ENCODE data around the gene HSDL2.

The HSDL2 gene

GRCh38 chr9:112443200-112443599 is 63.3 kb downstream of the HSDL2 start:
- ATAC-seq, result peak; percentile 40; the same call in 2 of the 3 replicates
- TF ChIP-seq OSR1 (CRISPR knock-in tag; IDR thresholded peaks at IDR 0.05) (no peak), SNAI2 (CRISPR knock-in tag; IDR thresholded peaks at IDR 0.05) (no peak), ISL1 (CRISPR knock-in tag; IDR thresholded peaks at IDR 0.05) (no peak), CSRNP3 (CRISPR knock-in tag; IDR thresholded peaks at IDR 0.05) (no peak), ZC3H10 (CRISPR knock-in tag; IDR thresholded peaks at IDR 0.05) (no peak), ZNF565 (CRISPR knock-in tag; conservative IDR thresholded peaks at IDR 0.05; ENCODE audit: low read depth) (no peak), BACH2 (CRISPR knock-in tag; IDR thresholded peaks at IDR 0.05; ENCODE audit: borderline replicate concordance) (no peak), TCF4 (CRISPR knock-in tag; IDR thresholded peaks at IDR 0.05; ENCODE audit: borderline replicate concordance) (no peak), ZNF70 (CRISPR knock-in tag; IDR thresholded peaks at IDR 0.05) (no peak), RARB (CRISPR knock-in tag; IDR thresholded peaks at IDR 0.05) (no peak), ZFP30 (CRISPR knock-in tag; IDR thresholded peaks at IDR 0.05) (no peak), POU6F1 (CRISPR knock-in tag; IDR thresholded peaks at IDR 0.05; ENCODE audit: borderline replicate concordance, low read depth) (no peak), CSDC2 (CRISPR knock-in tag; IDR thresholded peaks at IDR 0.05) (no peak), GLIS3 (CRISPR knock-in tag; IDR thresholded peaks at IDR 0.05) (no peak), PATZ1 (CRISPR knock-in tag; IDR thresholded peaks at IDR 0.05; ENCODE audit: borderline replicate concordance) (no peak), ZNF8 (CRISPR knock-in tag; IDR thresholded peaks at IDR 0.05) (no peak), TOX (CRISPR knock-in tag; IDR thresholded peaks at IDR 0.05; ENCODE audit: borderline replicate concordance) (no peak), TSHZ2 (CRISPR knock-in tag; IDR thresholded peaks at IDR 0.05) (no peak), ARNTL (CRISPR knock-in tag; IDR thresholded peaks at IDR 0.05; ENCODE audit: borderline replicate concordance, low read depth) (no peak), ESRRG (CRISPR knock-in tag; IDR thresholded peaks at IDR 0.05) (no peak)

GRCh38 chr9:112443636-112444035 is 63.7 kb downstream of the HSDL2 start:
- ATAC-seq, result no peak
- TF ChIP-seq ZNF8 (CRISPR knock-in tag; IDR thresholded peaks at IDR 0.05), result no peak
- TF ChIP-seq PATZ1 (CRISPR knock-in tag; IDR thresholded peaks at IDR 0.05; ENCODE audit: borderline replicate concordance), result no peak
- TF ChIP-seq TCF4 (CRISPR knock-in tag; IDR thresholded peaks at IDR 0.05; ENCODE audit: borderline replicate concordance), result no peak
- TF ChIP-seq ESRRG (CRISPR knock-in tag; IDR thresholded peaks at IDR 0.05), result no peak
- no peak for TF ChIP-seq TSHZ2 (CRISPR knock-in tag; IDR thresholded peaks at IDR 0.05)
- no peak for TF ChIP-seq ISL1 (CRISPR knock-in tag; IDR thresholded peaks at IDR 0.05)
- TF ChIP-seq BACH2 (CRISPR knock-in tag; IDR thresholded peaks at IDR 0.05; ENCODE audit: borderline replicate concordance), result no peak
- no peak for TF ChIP-seq RARB (CRISPR knock-in tag; IDR thresholded peaks at IDR 0.05)
- no peak for TF ChIP-seq ZFP30 (CRISPR knock-in tag; IDR thresholded peaks at IDR 0.05)
- no peak for TF ChIP-seq SNAI2 (CRISPR knock-in tag; IDR thresholded peaks at IDR 0.05)
- TF ChIP-seq TOX (CRISPR knock-in tag; IDR thresholded peaks at IDR 0.05; ENCODE audit: borderline replicate concordance), result no peak
- no peak for TF ChIP-seq GLIS3 (CRISPR knock-in tag; IDR thresholded peaks at IDR 0.05)
- no peak for TF ChIP-seq ZFP3 (CRISPR knock-in tag; IDR thresholded peaks at IDR 0.05)
- TF ChIP-seq ARNTL (CRISPR knock-in tag; IDR thresholded peaks at IDR 0.05; ENCODE audit: borderline replicate concordance, low read depth), result no peak
- TF ChIP-seq CREB5 (CRISPR knock-in tag; IDR thresholded peaks at IDR 0.05; ENCODE audit: low read depth), result no peak
- TF ChIP-seq ZNF70 (CRISPR knock-in tag; IDR thresholded peaks at IDR 0.05), result no peak
- TF ChIP-seq OSR1 (CRISPR knock-in tag; IDR thresholded peaks at IDR 0.05), result no peak
- no peak for TF ChIP-seq CSDC2 (CRISPR knock-in tag; IDR thresholded peaks at IDR 0.05)
- TF ChIP-seq CSRNP3 (CRISPR knock-in tag; IDR thresholded peaks at IDR 0.05), result no peak
- TF ChIP-seq PPARA (CRISPR knock-in tag; IDR thresholded peaks at IDR 0.05; ENCODE audit: borderline replicate concordance), result no peak

Data from SK-N-SH treated with all-trans-retinoic acid at 6 μM for 48 hours (cell line).